T-cell (primary cell): ENCODE measurements around the gene GAPT. TPM values are rescaled to one million over a fixed set of nuclear protein-coding genes. Genes with fewer than 3 reads are reported as not detected.

Experiments
- ATAC-seq, 4 experiments: fragments of 200-7000 bp in 3 of 4; fragments of 150-1000 bp in 1 of 4; cut with Tn5 transposase; replicated peaks in 1 of 4; 1 replicate in 3 of 4; 2 replicates in 1 of 4; pipeline ENCODE4 v1.10.0; 2021; ENCODE audit warnings: moderate library complexity in 3 of 4, mild to moderate bottlenecking in 2 of 4, moderate number of reproducible peaks in 1 of 4
- CTCF ChIA-PET, 2 donors: fragments of 300-600 bp; sonication (Branson Sonifier 250); formaldehyde crosslinking; loops; one replicate each; lab custom pipeline; 2022; ENCODE audit warnings: antibody characterized with exemption in 2 of 2; lab: Charles Lee
- POLR2A ChIA-PET, 2 donors: fragments of 300-600 bp; sonication (Branson Sonifier 250); formaldehyde crosslinking; loops; one replicate each; lab custom pipeline; 2022; ENCODE audit warnings: antibody characterized with exemption in 2 of 2; lab: Charles Lee
- DNase-seq, 35 experiments: peaks; one replicate each; pipeline versions ENCODE4 v3.0.0 to v3.0.0-alpha.2; 2013 to 2023
- H3K27ac ChIP-seq: one replicate; pipeline ENCODE4 v1.5.1; 2013; ENCODE audit warnings: low read length
- H3K27me3 ChIP-seq, 2 experiments: replicated peaks in 1 of 2; 1 replicate in 1 of 2; 2 replicates in 1 of 2; pipeline versions ENCODE4 v1.6.1 to v1.7.0; 2013; ENCODE audit warnings: low read length in 1 of 2, mixed read lengths in 1 of 2; ENCODE audit not compliant: control insufficient read depth in 2 of 2, insufficient read depth in 2 of 2; ENCODE audit errors: extremely low read depth in 1 of 2
- H3K36me3 ChIP-seq, 2 donors: 1 replicate in 1 of 2; 2 replicates in 1 of 2; pipeline versions ENCODE4 v1.6.1 to v1.7.0; 2013; ENCODE audit warnings: low read length in 1 of 2; ENCODE audit not compliant: control insufficient read depth in 2 of 2, insufficient read depth in 1 of 2; ENCODE audit errors: extremely low read depth in 1 of 2
- H3K4me1 ChIP-seq, 2 experiments: 1 replicate in 1 of 2; 2 replicates in 1 of 2; pipeline versions ENCODE4 v1.6.1 to v1.7.0; 2013; ENCODE audit warnings: low read length in 2 of 2, mixed read lengths in 1 of 2; ENCODE audit not compliant: insufficient read depth in 2 of 2, control insufficient read depth in 1 of 2; ENCODE audit errors: extremely low read depth in 1 of 2
- H3K4me3 ChIP-seq, 2 donors: 1 replicate in 1 of 2; 2 replicates in 1 of 2; pipeline versions ENCODE4 v1.5.1 to v1.7.0; 2013; ENCODE audit warnings: mild to moderate bottlenecking in 2 of 2, low read length in 1 of 2, moderate library complexity in 1 of 2; ENCODE audit not compliant: control insufficient read depth in 1 of 2; ENCODE audit errors: extremely low read depth in 1 of 2
- H3K9me3 ChIP-seq: 2 replicates; pipeline ENCODE4 v1.7.0; 2013
- H3K27ac Mint-ChIP-seq, 2 donors: one replicate each; pipeline ENCODE4 v1.8.0; 2020 to 2021; ENCODE audit warnings: mild to moderate bottlenecking in 2 of 2, mixed read lengths in 2 of 2
- H3K27me3 Mint-ChIP-seq, 2 donors: one replicate each; pipeline ENCODE4 v1.8.0; 2021 to 2022; ENCODE audit warnings: mixed read lengths in 2 of 2
- H3K36me3 Mint-ChIP-seq: one replicate; pipeline ENCODE4 v1.8.0; 2021; ENCODE audit warnings: mixed read lengths
- H3K4me1 Mint-ChIP-seq, 3 donors: one replicate each; pipeline ENCODE4 v1.8.0; 2020 to 2022; ENCODE audit warnings: mixed read lengths in 3 of 3, mild to moderate bottlenecking in 1 of 3
- H3K4me3 Mint-ChIP-seq, 3 donors: one replicate each; pipeline ENCODE4 v1.8.0; 2020 to 2022; ENCODE audit warnings: mild to moderate bottlenecking in 3 of 3, mixed read lengths in 3 of 3, moderate library complexity in 3 of 3
- H3K9me3 Mint-ChIP-seq, 3 donors: one replicate each; pipeline ENCODE4 v1.8.0; 2020 to 2022; ENCODE audit warnings: mixed read lengths in 3 of 3
- WGBS: methylation state at CpG from one replicate; pipeline ENCODE4 v1.1.5; 2013; ENCODE audit warnings: missing lambda C conversion rate; ENCODE audit not compliant: insufficient coverage; 5-methylcytosine and 5-hydroxymethylcytosine counted together
- total RNA-seq, 35 experiments: library from RNA in 6 of 35; stranded (reverse) in 6 of 35; fragments of 120-200 nt in 1 of 35; gene quantifications; one replicate each; pipeline versions ENCODE4 v1.2.1 to v1.2.4 and lab custom pipeline; 2013 to 2026

Gene GAPT
- total RNA-seq, 5 donors from 2014 or later (not counting 1 experiment from before 2014, with no cell fraction given), result 0.38 to 2.2 (median 0.85) TPM

GRCh38 chr5:58484505-58484904 lies 6.7 kb upstream of the GAPT start:
- Mint-ChIP-seq H3K36me3 (no peaks in the 10 kb centered on the region), H3K27ac (no peak overlapping the region), H3K4me1 (no peaks in the 10 kb centered on the region), H3K4me3 (no peak overlapping the region), H3K9me3 (no peaks in the 10 kb centered on the region), H3K27me3 (peaks cover 3 to 10% of the 10 kb centered on the region in 2 donors)
- Histone ChIP-seq H3K27ac (no peak overlapping the region), H3K27me3 (peaks cover 0 to 2% of the 10 kb centered on the region in 2 experiments), H3K9me3 (no peaks in the 10 kb centered on the region), H3K36me3 (no peaks in the 10 kb centered on the region), H3K4me1 (no peaks in the 10 kb centered on the region), H3K4me3 (no peak overlapping the region)
- CTCF ChIA-PET, result no interaction called here
- DNase-seq (no peak), ATAC-seq (no peak)
- POLR2A ChIA-PET, result no interaction called here
- 88% methylated on average over 4 of the region's 4 CpGs for WGBS

DNA sequence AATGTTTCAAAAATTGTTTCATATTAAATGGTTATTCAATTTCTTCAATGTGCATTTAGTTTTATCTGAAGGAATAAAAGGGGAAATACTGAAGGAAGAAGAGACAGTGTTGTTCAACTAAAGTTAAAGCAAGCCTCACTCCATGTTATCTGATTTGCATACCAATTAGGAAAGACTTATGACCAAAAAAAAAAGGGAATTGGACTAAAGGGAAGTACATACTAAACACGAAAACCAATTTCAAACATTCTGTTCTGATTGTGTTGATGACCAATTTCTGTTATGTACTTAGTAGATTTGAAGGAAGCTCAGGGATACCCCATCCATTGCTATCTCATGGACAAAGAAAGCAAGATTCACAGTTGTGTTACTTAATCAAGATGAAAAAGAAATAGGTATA lies 4.9 kb upstream of the GAPT start:
- peaks cover 11 to 12% of the 10 kb centered on the region in 2 donors for H3K27me3 Mint-ChIP-seq
- Histone ChIP-seq H3K4me3 (no peak overlapping the region), H3K27me3 (peaks cover 0 to 2% of the 10 kb centered on the region in 2 experiments), H3K27ac (no peak overlapping the region), H3K9me3 (no peaks in the 10 kb centered on the region), H3K4me1 (peaks cover 0 to 4% of the 10 kb centered on the region in 2 experiments), H3K36me3 (no peaks in the 10 kb centered on the region)
- no CpG with 5 or more reads among the region's 1 CpG for WGBS
- H3K4me3 Mint-ChIP-seq, result no peak overlapping the region
- H3K27ac Mint-ChIP-seq, result no peak overlapping the region
- CTCF ChIA-PET, result interaction anchor here in 1 of 2 donors (0.7 kb wide), 1 partner anchor 973 kb away, joined by 4 read pairs; no protein-coding TSS in a partner anchor
- peaks cover 1 to 3% (median 3%) of the 10 kb centered on the region in 3 donors for H3K4me1 Mint-ChIP-seq
- H3K36me3 Mint-ChIP-seq, result no peaks in the 10 kb centered on the region
- ATAC-seq (no peak), DNase-seq (no peak)
- POLR2A ChIA-PET, result no interaction called here
- H3K9me3 Mint-ChIP-seq, result no peaks in the 10 kb centered on the region

GRCh38 chr5:58490402-58491050 lies 709 bp upstream of the GAPT start:
- Mint-ChIP-seq H3K4me1 (peaks cover 3 to 5% (median 4%) of the 10 kb centered on the region in 3 donors), H3K27ac (no peak overlapping the region), H3K9me3 (no peaks in the 10 kb centered on the region), H3K27me3 (peaks cover 11 to 13% of the 10 kb centered on the region in 2 donors), H3K4me3 (no peak overlapping the region), H3K36me3 (no peaks in the 10 kb centered on the region)
- no peak for DNase-seq
- 35% methylated on average over 2 of the region's 4 CpGs for WGBS
- POLR2A ChIA-PET, result no interaction called here
- peaks cover 0 to 2% of the 10 kb centered on the region in 2 experiments for H3K27me3 ChIP-seq
- H3K4me3 ChIP-seq, result no peak overlapping the region
- no peaks in the 10 kb centered on the region for H3K9me3 ChIP-seq
- no peak for ATAC-seq
- H3K36me3 ChIP-seq, result no peaks in the 10 kb centered on the region
- no peak overlapping the region for H3K27ac ChIP-seq
- H3K4me1 ChIP-seq, result peaks cover 0 to 4% of the 10 kb centered on the region in 2 experiments
- CTCF ChIA-PET, result interaction anchor here in 1 of 2 donors (0.5 kb wide), 1 partner anchor 12 kb away, joined by 5 read pairs; no protein-coding TSS in a partner anchor

GRCh38 chr5:58493141-58493540 lies 1.9 kb downstream of the GAPT start:
- Histone ChIP-seq H3K4me1 (peaks cover 0 to 4% of the 10 kb centered on the region in 2 experiments), H3K27me3 (peaks cover 0 to 2% of the 10 kb centered on the region in 2 experiments), H3K4me3 (no peak overlapping the region), H3K36me3 (no peaks in the 10 kb centered on the region), H3K9me3 (no peaks in the 10 kb centered on the region), H3K27ac (no peak overlapping the region)
- Mint-ChIP-seq H3K27me3 (peaks cover 11 to 15% of the 10 kb centered on the region in 2 donors), H3K27ac (no peak overlapping the region), H3K36me3 (no peaks in the 10 kb centered on the region), H3K9me3 (no peaks in the 10 kb centered on the region), H3K4me3 (no peak overlapping the region), H3K4me1 (peaks cover 3 to 5% (median 4%) of the 10 kb centered on the region in 3 donors)
- POLR2A ChIA-PET, result no interaction called here
- no peak for DNase-seq
- CTCF ChIA-PET, result interaction anchor here in 1 of 2 donors (0.5 kb wide), 1 partner anchor 13 kb away, joined by 4 read pairs; no protein-coding TSS in a partner anchor
- ATAC-seq, result no peak

GRCh38 chr5:58496488-58496887 lies 5.3 kb downstream of the GAPT start:
- CTCF ChIA-PET, result no interaction called here

GRCh38 chr5:58497386-58497785 lies 6.2 kb downstream of the GAPT start:
- POLR2A ChIA-PET, result no interaction called here
- 64% methylated on average over 5 of the region's 5 CpGs for WGBS
- Mint-ChIP-seq H3K4me1 (peaks cover 5 to 11% (median 7%) of the 10 kb centered on the region in 3 donors), H3K27me3 (peaks cover 0 to 4% of the 10 kb centered on the region in 2 donors), H3K27ac (no peak overlapping the region), H3K9me3 (no peaks in the 10 kb centered on the region), H3K36me3 (no peaks in the 10 kb centered on the region), H3K4me3 (no peak overlapping the region)
- no peak for ATAC-seq
- CTCF ChIA-PET, result no interaction called here
- Histone ChIP-seq H3K9me3 (no peaks in the 10 kb centered on the region), H3K4me1 (peaks cover 0 to 7% of the 10 kb centered on the region in 2 experiments), H3K4me3 (no peak overlapping the region), H3K27me3 (no peaks in the 10 kb centered on the region), H3K27ac (no peak overlapping the region), H3K36me3 (no peaks in the 10 kb centered on the region)
- no peak for DNase-seq

More at GRCh38 chr5:58496488-58496887, 5.3 kb downstream of the GAPT start:
- Mint-ChIP-seq H3K27me3 (peaks cover 0 to 4% of the 10 kb centered on the region in 2 donors), H3K4me1 (peaks cover 5 to 11% (median 7%) of the 10 kb centered on the region in 3 donors), H3K36me3 (no peaks in the 10 kb centered on the region), H3K27ac (no peak overlapping the region), H3K9me3 (no peaks in the 10 kb centered on the region), H3K4me3 (no peak overlapping the region)
- Histone ChIP-seq H3K4me3 (no peak overlapping the region), H3K36me3 (no peaks in the 10 kb centered on the region), H3K27me3 (no peaks in the 10 kb centered on the region), H3K9me3 (no peaks in the 10 kb centered on the region), H3K4me1 (peaks cover 0 to 7% of the 10 kb centered on the region in 2 experiments), H3K27ac (no peak overlapping the region)
- DNase-seq (no peak), ATAC-seq (no peak)
- 80% methylated on average over 3 of the region's 3 CpGs for WGBS
- POLR2A ChIA-PET, result no interaction called here
